Calu3 (cell line): ENCODE results near the gene THADA. TPM values are rescaled to one million over a fixed set of nuclear protein-coding genes. Genes with fewer than 3 reads are reported as not detected.

ENCODE experiments used
- BruUV-seq: library from RNA; stranded (reverse); fragments of 400-500 nt; replicated peaks from 2 replicates; lab custom pipeline; 2021; lab: Mats Ljungman, UMichigan
- CTCF ChIA-PET: fragments of 300-600 bp; sonication (Branson Sonifier 250); formaldehyde crosslinking; loops from one replicate; lab custom pipeline; 2022; ENCODE audit warnings: antibody characterized with exemption; lab: Charles Lee
- DNase-seq: peaks from one replicate; pipeline ENCODE4 v3.0.0; 2022
- H3K27ac Mint-ChIP-seq: one replicate; pipeline ENCODE4 v1.8.0; 2022; ENCODE audit warnings: mixed read lengths; ENCODE audit not compliant: unreplicated experiment
- H3K27me3 Mint-ChIP-seq: one replicate; pipeline ENCODE4 v1.8.0; 2022; ENCODE audit warnings: mixed read lengths; ENCODE audit not compliant: unreplicated experiment
- H3K36me3 Mint-ChIP-seq: one replicate; pipeline ENCODE4 v1.8.0; 2022; ENCODE audit warnings: mild to moderate bottlenecking, moderate library complexity, mixed read lengths; ENCODE audit not compliant: insufficient read depth, unreplicated experiment
- H3K4me1 Mint-ChIP-seq: one replicate; pipeline ENCODE4 v1.8.0; 2022; ENCODE audit warnings: mild to moderate bottlenecking, low read depth, mixed read lengths; ENCODE audit not compliant: unreplicated experiment
- H3K4me3 Mint-ChIP-seq: one replicate; pipeline ENCODE4 v1.8.0; 2022; ENCODE audit warnings: mild to moderate bottlenecking, low read depth, moderate library complexity, mixed read lengths; ENCODE audit not compliant: unreplicated experiment
- H3K9me3 Mint-ChIP-seq: one replicate; pipeline ENCODE4 v1.8.0; 2022; ENCODE audit warnings: low read depth, mixed read lengths; ENCODE audit not compliant: unreplicated experiment
- CTCF ChIP-seq: fragments of 200-600 bp; IDR thresholded peaks from one replicate; pipeline ENCODE4 v1.8.0; 2022; ENCODE audit warnings: antibody characterized with exemption; ENCODE audit not compliant: unreplicated experiment
- intact Hi-C: fragments of 100-400 bp; cut with micrococcal nuclease; formaldehyde crosslinking; loops from one replicate; pipeline ENCODE4 v1.10.0; 2022; ENCODE audit not compliant: unreplicated experiment
- total RNA-seq: library from RNA; stranded (reverse); gene quantifications from 2 replicates; pipeline ENCODE4 v1.2.3, GENCODE V29; 2022

The THADA gene
- total RNA-seq, 1 experiment from 2014 or later, result 35.5 TPM

GRCh38 chr2:43370146-43370545 lies 225.7 kb downstream of the THADA start:
- H3K36me3 Mint-ChIP-seq, result no peaks in the 10 kb centered on the region
- BruUV-seq, result no TSS peak
- no peak overlapping the region for H3K27ac Mint-ChIP-seq
- H3K27me3 Mint-ChIP-seq, result no peaks in the 10 kb centered on the region
- no peak overlapping the region for H3K4me3 Mint-ChIP-seq
- DNase-seq, result no peak
- no peaks in the 10 kb centered on the region for H3K9me3 Mint-ChIP-seq
- TF ChIP-seq CTCF, result no peak
- H3K4me1 Mint-ChIP-seq, result peaks cover 35% of the 10 kb centered on the region
- CTCF ChIA-PET, result interaction anchor here (1.2 kb wide), 1 partner anchor 70 kb away, joined by 3 read pairs; no protein-coding TSS in a partner anchor
- intact Hi-C loops, result no loop called here

GRCh38 chr2:43368483-43369385 lies 227.1 kb downstream of the THADA start:
- intact Hi-C loops, result no loop called here
- H3K27me3 Mint-ChIP-seq, result no peaks in the 10 kb centered on the region
- no peak for DNase-seq
- H3K4me1 Mint-ChIP-seq, result peaks cover 35% of the 10 kb centered on the region
- H3K27ac Mint-ChIP-seq, result peak overlapping the region; percentile 7
- TF ChIP-seq CTCF, result no peak
- H3K4me3 Mint-ChIP-seq, result no peak overlapping the region
- H3K36me3 Mint-ChIP-seq, result no peaks in the 10 kb centered on the region
- CTCF ChIA-PET, result no interaction called here
- no peaks in the 10 kb centered on the region for H3K9me3 Mint-ChIP-seq
- no TSS peak for BruUV-seq

- intact Hi-C loops, result no loop called here
- CTCF ChIA-PET, result no interaction called here
- no peak for DNase-seq
- Mint-ChIP-seq H3K27ac (no peak overlapping the region), H3K9me3 (no peaks in the 10 kb centered on the region), H3K4me3 (no peak overlapping the region), H3K36me3 (no peaks in the 10 kb centered on the region), H3K27me3 (no peaks in the 10 kb centered on the region), H3K4me1 (peaks cover 35% of the 10 kb centered on the region)
- no TSS peak for BruUV-seq
- TF ChIP-seq CTCF, result no peak
These were observed 228.6 kb downstream of the THADA start for GRCh38 chr2:43367012-43367782.

GRCh38 chr2:43363120-43363519 lies 232.7 kb downstream of the THADA start:
- no peak for DNase-seq
- no peak for TF ChIP-seq CTCF
- Mint-ChIP-seq H3K9me3 (no peaks in the 10 kb centered on the region), H3K27ac (no peak overlapping the region), H3K4me1 (peaks cover 10% of the 10 kb centered on the region), H3K4me3 (no peak overlapping the region), H3K27me3 (no peaks in the 10 kb centered on the region), H3K36me3 (no peaks in the 10 kb centered on the region)
- CTCF ChIA-PET, result no interaction called here
- intact Hi-C loops, result no loop called here
- BruUV-seq, result no TSS peak
